ENCODE data around the gene ATP7B.

ATP7B gene

DNA sequence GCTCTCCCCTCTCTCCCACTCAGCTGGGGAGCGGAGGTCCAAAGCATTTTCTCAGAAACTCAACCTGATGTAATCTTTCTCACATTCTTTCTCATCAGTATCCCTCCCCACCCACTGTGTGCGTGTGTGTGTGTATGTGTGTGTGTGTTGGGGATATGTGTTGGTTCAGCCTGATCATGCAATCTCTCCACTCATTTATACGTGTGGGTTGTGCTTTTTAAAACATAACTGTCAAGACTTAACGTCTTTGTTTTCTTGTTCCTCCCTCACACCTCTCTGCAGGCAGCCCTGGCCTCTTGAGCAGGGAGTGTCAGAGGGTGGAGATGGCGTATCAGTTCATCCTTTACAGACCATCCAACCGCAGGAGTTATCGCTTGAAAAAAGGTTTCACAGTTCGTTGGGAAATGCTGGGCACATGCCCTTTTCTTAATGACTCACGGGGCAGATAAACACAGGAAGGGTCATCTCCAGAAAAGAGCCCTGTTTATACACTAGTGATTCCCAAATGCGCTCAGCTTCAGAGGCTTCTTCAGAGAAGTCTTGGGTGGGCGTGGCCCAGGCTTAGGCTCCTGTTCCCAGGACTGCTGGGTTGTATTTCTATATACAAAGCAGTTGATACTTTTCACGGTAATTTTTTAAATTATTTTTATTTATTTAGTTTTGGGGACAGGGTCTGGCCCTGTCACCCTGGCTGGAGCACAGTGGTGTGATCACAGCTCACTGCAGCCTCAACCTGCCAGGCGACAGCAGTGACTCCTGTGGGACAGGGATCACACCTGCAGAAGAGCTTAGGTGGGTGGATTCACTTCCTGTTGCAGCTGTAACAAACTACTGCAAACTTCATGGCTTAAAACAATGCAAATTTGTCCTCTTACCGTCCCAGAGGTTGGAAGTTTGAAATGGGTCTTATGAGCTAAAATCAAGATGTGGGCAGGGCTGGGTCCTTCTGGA lies 89.2 kb downstream of the ATP7B start:
- no peak for DNase-seq (ENCODE audit: low read depth)
- no peak overlapping the region for H3K4me3 ChIP-seq (ENCODE audit: low read depth, low read length)
- TF ChIP-seq MYC (IDR thresholded peaks at IDR 0.05; ENCODE audit: low read depth, low read length) (no peak), POLR2A (IDR thresholded peaks at IDR 0.05; ENCODE audit: extremely low read depth, insufficient read length) (no peak)
- TF ChIP-seq, protein P1, sequence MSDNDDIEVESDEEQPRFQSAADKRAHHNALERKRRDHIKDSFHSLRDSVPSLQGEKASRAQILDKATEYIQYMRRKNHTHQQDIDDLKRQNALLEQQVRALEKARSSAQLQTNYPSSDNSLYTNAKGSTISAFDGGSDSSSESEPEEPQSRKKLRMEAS (IDR thresholded peaks at IDR 0.05; ENCODE audit: low read depth, low read length), result no peak
- TF ChIP-seq, protein P2, sequence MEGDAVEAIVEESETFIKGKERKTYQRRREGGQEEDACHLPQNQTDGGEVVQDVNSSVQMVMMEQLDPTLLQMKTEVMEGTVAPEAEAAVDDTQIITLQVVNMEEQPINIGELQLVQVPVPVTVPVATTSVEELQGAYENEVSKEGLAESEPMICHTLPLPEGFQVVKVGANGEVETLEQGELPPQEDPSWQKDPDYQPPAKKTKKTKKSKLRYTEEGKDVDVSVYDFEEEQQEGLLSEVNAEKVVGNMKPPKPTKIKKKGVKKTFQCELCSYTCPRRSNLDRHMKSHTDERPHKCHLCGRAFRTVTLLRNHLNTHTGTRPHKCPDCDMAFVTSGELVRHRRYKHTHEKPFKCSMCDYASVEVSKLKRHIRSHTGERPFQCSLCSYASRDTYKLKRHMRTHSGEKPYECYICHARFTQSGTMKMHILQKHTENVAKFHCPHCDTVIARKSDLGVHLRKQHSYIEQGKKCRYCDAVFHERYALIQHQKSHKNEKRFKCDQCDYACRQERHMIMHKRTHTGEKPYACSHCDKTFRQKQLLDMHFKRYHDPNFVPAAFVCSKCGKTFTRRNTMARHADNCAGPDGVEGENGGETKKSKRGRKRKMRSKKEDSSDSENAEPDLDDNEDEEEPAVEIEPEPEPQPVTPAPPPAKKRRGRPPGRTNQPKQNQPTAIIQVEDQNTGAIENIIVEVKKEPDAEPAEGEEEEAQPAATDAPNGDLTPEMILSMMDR (IDR thresholded peaks at IDR 0.05; ENCODE audit: low read depth, low read length), result no peak

DNA sequence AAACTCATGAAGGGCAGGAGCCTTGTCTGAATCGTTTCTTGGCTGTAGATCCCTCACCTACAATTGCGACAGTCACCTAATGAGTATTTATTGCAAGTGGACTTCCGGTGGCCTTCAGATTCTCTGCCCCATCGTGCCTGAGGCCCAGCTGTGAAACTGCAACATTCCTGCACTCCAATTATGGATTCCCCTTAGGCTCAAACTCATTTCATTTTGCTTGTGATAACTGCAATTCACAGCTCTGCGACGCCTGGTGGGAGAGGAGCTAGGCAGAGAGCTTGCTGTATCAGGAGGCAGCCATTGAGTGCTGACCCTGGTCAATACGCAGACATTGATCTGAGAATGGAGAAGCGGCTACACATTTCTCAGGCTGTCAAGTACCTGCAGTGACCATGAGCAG lies 90.5 kb downstream of the ATP7B start:
- no peak overlapping the region for H3K4me3 ChIP-seq (ENCODE audit: low read depth, low read length)
- no peak for DNase-seq (ENCODE audit: low read depth)

DNA sequence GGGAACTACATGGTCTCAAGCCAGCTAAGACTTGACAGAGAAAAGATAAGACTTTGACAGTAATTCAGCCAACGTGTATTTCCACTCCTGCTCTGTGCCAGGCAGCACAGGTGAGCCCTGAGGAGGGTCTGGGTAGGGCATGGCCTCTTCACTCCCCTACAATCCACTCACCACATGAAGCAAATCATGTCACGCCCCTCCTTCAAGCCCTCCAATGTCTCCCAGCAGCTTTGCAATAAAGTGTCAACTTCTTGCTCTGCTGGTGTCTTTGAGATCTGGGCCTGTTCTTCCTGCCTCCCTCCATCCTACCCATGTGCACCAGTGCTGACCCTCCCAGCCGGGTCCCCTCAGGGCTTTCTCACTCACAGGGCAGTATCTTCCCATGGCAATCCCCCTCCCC lies 91.0 kb downstream of the ATP7B start:
- H3K4me3 ChIP-seq (ENCODE audit: low read depth, low read length), result no peak overlapping the region
- TF ChIP-seq, protein P2 (IDR thresholded peaks at IDR 0.05; ENCODE audit: low read depth, low read length), result no peak
- TF ChIP-seq POLR2A (IDR thresholded peaks at IDR 0.05; ENCODE audit: extremely low read depth, insufficient read length), result no peak
- TF ChIP-seq, protein P1 (IDR thresholded peaks at IDR 0.05; ENCODE audit: low read depth, low read length), result no peak
- no peak for TF ChIP-seq MYC (IDR thresholded peaks at IDR 0.05; ENCODE audit: low read depth, low read length)
- no peak for DNase-seq (ENCODE audit: low read depth)

More for the DNA sequence above, 90.5 kb downstream of the ATP7B start:
- TF ChIP-seq, protein P1 (IDR thresholded peaks at IDR 0.05; ENCODE audit: low read depth, low read length), result no peak
- TF ChIP-seq POLR2A (IDR thresholded peaks at IDR 0.05; ENCODE audit: extremely low read depth, insufficient read length) (no peak), MYC (IDR thresholded peaks at IDR 0.05; ENCODE audit: low read depth, low read length) (no peak)
- TF ChIP-seq, protein P2 (IDR thresholded peaks at IDR 0.05; ENCODE audit: low read depth, low read length), result no peak

DNA sequence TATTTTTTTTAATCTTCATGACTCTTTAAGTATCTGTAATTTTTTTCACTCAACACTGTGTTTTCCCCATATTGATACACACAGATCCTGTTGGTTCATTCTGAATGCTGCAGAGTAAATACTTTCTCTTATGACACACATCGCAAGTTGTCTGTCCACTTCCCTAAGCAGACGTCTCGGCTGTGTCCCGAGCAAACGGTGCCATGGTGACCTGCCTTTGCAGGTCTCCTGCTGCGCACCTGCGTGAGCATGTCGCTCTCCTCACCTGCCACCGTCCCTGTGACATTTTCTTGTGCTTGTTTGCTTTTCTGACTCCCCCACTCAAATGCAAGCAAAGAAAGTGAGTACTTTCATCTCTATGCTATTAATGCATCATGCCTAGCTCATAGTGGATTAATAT lies 91.7 kb downstream of the ATP7B start:
- no peak overlapping the region for H3K4me3 ChIP-seq (ENCODE audit: low read depth, low read length)
- no peak for DNase-seq (ENCODE audit: low read depth)
- TF ChIP-seq POLR2A (IDR thresholded peaks at IDR 0.05; ENCODE audit: extremely low read depth, insufficient read length) (no peak), MYC (IDR thresholded peaks at IDR 0.05; ENCODE audit: low read depth, low read length) (no peak)
- TF ChIP-seq, protein P1 (IDR thresholded peaks at IDR 0.05; ENCODE audit: low read depth, low read length), result no peak
- TF ChIP-seq, protein P2 (IDR thresholded peaks at IDR 0.05; ENCODE audit: low read depth, low read length), result no peak

DNA sequence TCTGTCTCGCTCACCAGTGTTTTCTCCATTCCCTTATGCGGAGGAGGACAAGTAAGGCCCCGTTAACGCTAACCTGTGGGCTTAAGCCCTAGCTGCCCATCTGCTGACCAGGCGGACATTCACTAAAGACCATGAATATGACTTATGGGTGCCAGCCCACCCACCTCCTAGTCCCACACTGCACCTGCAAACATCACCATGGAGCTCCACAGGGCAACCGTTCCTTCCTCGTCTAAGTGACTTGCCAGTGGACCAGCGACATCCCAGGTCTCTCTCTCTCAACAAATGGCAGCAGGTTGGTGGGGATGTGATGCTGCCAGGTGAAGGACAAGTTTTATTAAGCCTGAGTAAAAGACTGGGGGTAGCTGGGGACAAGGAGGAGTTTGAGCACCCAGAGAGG lies 94.3 kb downstream of the ATP7B start:
- H3K4me3 ChIP-seq (ENCODE audit: low read depth, low read length), result no peak overlapping the region
- TF ChIP-seq, protein P2 (IDR thresholded peaks at IDR 0.05; ENCODE audit: low read depth, low read length), result no peak
- TF ChIP-seq MYC (IDR thresholded peaks at IDR 0.05; ENCODE audit: low read depth, low read length), result no peak
- TF ChIP-seq, protein P1 (IDR thresholded peaks at IDR 0.05; ENCODE audit: low read depth, low read length), result no peak
- TF ChIP-seq POLR2A (IDR thresholded peaks at IDR 0.05; ENCODE audit: extremely low read depth, insufficient read length), result no peak
- no peak for DNase-seq (ENCODE audit: low read depth)
